ENCODE measurements around the gene ASPHD2. TPM values are rescaled to one million over a fixed set of nuclear protein-coding genes. Genes with fewer than 3 reads are reported as not detected.

ASPHD2 gene
- total RNA-seq, 3 donors from 2014 or later: 2.7 to 3.7 (median 3.5) TPM

- TF ChIP-seq, protein P1, sequence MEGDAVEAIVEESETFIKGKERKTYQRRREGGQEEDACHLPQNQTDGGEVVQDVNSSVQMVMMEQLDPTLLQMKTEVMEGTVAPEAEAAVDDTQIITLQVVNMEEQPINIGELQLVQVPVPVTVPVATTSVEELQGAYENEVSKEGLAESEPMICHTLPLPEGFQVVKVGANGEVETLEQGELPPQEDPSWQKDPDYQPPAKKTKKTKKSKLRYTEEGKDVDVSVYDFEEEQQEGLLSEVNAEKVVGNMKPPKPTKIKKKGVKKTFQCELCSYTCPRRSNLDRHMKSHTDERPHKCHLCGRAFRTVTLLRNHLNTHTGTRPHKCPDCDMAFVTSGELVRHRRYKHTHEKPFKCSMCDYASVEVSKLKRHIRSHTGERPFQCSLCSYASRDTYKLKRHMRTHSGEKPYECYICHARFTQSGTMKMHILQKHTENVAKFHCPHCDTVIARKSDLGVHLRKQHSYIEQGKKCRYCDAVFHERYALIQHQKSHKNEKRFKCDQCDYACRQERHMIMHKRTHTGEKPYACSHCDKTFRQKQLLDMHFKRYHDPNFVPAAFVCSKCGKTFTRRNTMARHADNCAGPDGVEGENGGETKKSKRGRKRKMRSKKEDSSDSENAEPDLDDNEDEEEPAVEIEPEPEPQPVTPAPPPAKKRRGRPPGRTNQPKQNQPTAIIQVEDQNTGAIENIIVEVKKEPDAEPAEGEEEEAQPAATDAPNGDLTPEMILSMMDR (IDR thresholded peaks at IDR 0.05): no peak
- no peaks in the 10 kb centered on the region for H3K4me1 ChIP-seq (ENCODE audit: low read depth)
- DNase-seq (no peak), ATAC-seq (no peak)
- no peak overlapping the region for H3K4me3 ChIP-seq
- H3K9me3 ChIP-seq: no peaks in the 10 kb centered on the region
- intact Hi-C loops (cut with DNase I, micrococcal nuclease): no loop called here
- H3K36me3 ChIP-seq (ENCODE audit: low read depth): no peaks in the 10 kb centered on the region
Observed at GRCh38 chr22:26450453-26451185, 21.6 kb downstream of the ASPHD2 start.

DNA sequence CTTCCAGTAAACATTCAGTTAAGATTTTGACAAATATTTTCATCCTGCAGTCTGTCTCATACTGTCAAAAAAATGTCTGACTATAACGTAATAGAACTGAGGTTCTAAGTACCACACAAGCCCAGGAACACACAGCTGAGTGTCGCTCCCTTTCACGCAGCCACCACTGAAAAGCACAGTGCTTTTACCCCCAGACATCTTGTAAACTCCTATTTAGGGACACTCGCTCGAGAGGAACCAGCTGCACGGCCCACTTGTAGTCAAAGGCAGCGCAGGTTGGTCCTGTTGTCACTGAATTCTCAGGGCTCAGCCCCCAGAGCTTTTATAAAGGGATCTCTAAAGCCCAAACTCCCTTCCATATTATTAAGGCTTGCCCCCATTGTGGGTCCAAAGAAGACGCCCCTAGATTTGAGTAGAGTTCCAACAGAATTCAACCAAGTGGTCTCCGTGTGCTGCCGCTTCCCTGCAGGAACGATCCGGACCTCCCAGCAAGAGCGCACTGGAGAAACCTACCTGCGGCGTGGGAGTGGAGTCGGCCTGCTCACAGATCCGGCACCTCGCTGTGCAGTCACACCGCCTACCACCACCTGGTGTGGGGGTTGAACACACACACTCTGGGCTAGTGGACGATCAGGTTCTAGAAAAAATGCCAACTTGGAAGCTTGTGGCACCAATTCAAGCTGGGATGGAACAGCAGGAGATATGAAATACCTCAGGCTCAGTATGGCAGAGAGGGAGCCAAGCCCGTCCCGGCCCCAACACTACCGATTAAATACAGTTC is 23.4 kb downstream of the ASPHD2 start:
- DNase-seq (no peak), ATAC-seq (no peak)
- Histone ChIP-seq H3K36me3 (ENCODE audit: low read depth) (no peaks in the 10 kb centered on the region), H3K9me3 (no peaks in the 10 kb centered on the region), H3K4me3 (no peak overlapping the region), H3K4me1 (ENCODE audit: low read depth) (no peaks in the 10 kb centered on the region)
- intact Hi-C loops (cut with DNase I, micrococcal nuclease): no loop called here
- TF ChIP-seq, protein P1 (IDR thresholded peaks at IDR 0.05): no peak

DNA sequence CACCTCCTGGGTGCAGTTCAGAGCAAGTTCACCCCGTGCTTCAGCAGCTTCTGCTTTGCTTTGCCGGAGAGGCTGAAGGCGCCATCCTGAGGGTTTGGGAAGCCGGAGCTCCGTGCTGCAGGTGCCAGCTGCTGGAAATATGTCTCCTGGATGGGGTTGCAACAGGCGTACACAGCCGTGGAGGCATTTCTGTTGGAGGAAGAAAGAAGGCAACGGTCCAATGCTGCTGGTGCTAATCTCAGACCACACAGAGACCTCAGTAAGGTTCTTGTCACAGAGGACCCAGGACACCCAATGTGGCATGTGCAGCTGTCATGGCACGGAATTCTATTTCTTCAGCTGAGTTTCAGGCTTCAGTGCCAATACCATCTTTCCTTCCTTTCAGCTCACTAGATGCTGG is 24.2 kb downstream of the ASPHD2 start:
- ATAC-seq (no peak), DNase-seq (no peak)
- intact Hi-C loops (cut with DNase I, micrococcal nuclease): no loop called here
- H3K4me1 ChIP-seq (ENCODE audit: low read depth): no peaks in the 10 kb centered on the region
- TF ChIP-seq, protein P1 (IDR thresholded peaks at IDR 0.05): no peak
- H3K4me3 ChIP-seq: no peak overlapping the region
- no peaks in the 10 kb centered on the region for H3K9me3 ChIP-seq
- peaks cover 3% of the 10 kb centered on the region for H3K36me3 ChIP-seq (ENCODE audit: low read depth)

DNA sequence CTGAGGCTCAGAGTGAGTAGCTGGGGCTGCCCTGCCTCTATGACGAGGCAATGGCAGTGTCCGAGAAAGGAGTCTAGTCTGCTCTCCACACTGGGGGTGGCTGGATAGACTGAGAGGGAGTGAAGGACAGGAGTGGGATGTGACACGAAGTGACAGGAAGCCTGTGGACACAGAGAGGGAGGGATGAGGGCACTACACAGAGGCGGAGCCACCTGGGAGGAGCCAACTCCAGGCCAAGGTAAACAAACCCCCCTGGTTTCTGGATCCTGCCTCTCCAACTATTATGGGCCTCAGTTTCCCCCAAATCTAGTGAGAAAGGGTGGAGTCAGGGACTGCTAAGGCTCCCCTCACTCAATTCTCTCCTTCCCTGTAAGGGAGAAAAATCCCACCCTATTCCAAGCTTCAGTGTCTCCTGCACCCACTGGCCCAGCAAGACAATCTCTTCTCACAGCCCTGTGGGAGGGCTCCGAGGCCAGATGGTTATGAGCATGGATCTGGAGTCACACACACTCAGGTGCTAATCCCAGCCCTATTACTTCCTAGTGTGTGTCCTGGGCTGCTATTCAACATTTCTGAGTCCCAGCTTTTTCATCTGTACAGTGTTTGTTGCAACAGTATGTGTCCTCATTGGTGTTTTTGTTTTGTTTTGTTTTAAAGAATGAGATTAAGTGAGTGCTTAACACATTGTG is 24.9 kb downstream of the ASPHD2 start:
- ATAC-seq (no peak), DNase-seq (no peak)
- no peaks in the 10 kb centered on the region for H3K4me1 ChIP-seq (ENCODE audit: low read depth)
- TF ChIP-seq, protein P1 (IDR thresholded peaks at IDR 0.05): no peak
- peaks cover 3% of the 10 kb centered on the region for H3K36me3 ChIP-seq (ENCODE audit: low read depth)
- no peaks in the 10 kb centered on the region for H3K9me3 ChIP-seq
- intact Hi-C loops (cut with DNase I, micrococcal nuclease): no loop called here
- H3K4me3 ChIP-seq: no peak overlapping the region

GRCh38 chr22:26457661-26458272 is 28.7 kb downstream of the ASPHD2 start:
- no peak overlapping the region for H3K4me3 ChIP-seq
- H3K9me3 ChIP-seq: no peaks in the 10 kb centered on the region
- intact Hi-C loops (cut with DNase I, micrococcal nuclease): loop anchor here in 1 of 2 donors (5.0 kb wide), 1 partner anchor 55 kb away; no protein-coding TSS in a partner anchor
- ATAC-seq (no peak), DNase-seq (no peak)
- TF ChIP-seq, protein P1 (IDR thresholded peaks at IDR 0.05): no peak
- peaks cover 3% of the 10 kb centered on the region for H3K36me3 ChIP-seq (ENCODE audit: low read depth)
- H3K4me1 ChIP-seq (ENCODE audit: low read depth): no peaks in the 10 kb centered on the region

Data from mucosa of descending colon (tissue), 3 donors.